ENCODE results near the gene AIPL1.

AIPL1 gene

DNA sequence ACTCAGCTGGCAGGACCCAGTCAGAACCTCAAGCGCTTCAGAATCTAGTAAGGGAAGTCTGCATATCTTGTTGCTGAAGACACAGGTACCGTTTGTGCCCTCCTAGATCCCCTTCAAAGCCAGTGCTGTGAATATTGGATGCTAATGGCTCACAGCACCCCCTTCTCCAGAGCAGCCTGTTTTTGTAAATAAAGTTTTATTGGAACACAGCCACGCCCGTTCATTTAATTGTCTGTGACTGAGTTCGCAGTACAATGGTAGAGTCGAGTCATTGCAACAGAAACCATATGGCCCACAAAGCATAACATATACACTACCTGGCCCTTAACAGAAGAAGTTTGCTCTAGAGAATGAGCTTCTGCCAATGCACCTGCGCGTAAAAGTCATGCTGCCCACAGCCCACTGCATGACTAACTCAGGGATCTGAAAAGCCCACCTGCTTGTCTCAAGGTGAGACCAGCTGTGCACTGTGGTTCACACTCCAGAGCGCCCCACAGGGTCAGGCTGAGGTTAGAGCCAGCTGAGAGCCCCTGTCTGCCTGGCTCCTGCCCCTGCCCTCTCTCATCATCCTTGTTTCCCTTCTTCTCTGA, 48.8 kb downstream of the AIPL1 start:
- TF ChIP-seq, protein P1, sequence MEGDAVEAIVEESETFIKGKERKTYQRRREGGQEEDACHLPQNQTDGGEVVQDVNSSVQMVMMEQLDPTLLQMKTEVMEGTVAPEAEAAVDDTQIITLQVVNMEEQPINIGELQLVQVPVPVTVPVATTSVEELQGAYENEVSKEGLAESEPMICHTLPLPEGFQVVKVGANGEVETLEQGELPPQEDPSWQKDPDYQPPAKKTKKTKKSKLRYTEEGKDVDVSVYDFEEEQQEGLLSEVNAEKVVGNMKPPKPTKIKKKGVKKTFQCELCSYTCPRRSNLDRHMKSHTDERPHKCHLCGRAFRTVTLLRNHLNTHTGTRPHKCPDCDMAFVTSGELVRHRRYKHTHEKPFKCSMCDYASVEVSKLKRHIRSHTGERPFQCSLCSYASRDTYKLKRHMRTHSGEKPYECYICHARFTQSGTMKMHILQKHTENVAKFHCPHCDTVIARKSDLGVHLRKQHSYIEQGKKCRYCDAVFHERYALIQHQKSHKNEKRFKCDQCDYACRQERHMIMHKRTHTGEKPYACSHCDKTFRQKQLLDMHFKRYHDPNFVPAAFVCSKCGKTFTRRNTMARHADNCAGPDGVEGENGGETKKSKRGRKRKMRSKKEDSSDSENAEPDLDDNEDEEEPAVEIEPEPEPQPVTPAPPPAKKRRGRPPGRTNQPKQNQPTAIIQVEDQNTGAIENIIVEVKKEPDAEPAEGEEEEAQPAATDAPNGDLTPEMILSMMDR (IDR thresholded peaks at IDR 0.05; ENCODE audit: low read depth, low read length): no peak
- H3K4me3 ChIP-seq (replicated peaks in 1 of 2; ENCODE audit: low read depth in 2 of 2, low read length in 2 of 2): no peak overlapping the region
- no peak for DNase-seq (ENCODE audit: low read depth in 2 of 2)

DNA sequence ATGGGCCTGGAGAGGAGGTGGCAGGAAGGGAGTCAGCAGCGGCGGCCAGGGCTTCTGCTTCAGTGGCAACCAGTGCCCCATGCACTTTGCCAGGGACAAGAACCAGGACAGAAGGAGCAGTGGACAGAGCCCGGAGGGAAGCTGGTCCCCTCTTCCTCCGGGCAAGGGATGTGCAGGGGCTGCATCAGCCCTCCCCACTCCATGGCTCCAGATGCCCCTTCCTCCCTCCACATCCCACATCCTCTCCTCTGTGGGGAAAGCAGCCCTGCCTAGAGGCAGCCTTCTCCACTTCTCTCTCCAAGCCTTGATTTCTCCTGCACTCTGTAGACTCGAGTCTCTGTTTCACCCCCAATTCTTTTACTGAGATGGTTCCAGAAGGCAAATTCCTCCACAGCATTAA, 50.4 kb downstream of the AIPL1 start:
- no peak overlapping the region for H3K4me3 ChIP-seq (replicated peaks in 1 of 2; ENCODE audit: low read depth in 2 of 2, low read length in 2 of 2)
- no peak for DNase-seq (ENCODE audit: low read depth in 2 of 2)
- TF ChIP-seq, protein P1 (IDR thresholded peaks at IDR 0.05; ENCODE audit: low read depth, low read length): no peak

DNA sequence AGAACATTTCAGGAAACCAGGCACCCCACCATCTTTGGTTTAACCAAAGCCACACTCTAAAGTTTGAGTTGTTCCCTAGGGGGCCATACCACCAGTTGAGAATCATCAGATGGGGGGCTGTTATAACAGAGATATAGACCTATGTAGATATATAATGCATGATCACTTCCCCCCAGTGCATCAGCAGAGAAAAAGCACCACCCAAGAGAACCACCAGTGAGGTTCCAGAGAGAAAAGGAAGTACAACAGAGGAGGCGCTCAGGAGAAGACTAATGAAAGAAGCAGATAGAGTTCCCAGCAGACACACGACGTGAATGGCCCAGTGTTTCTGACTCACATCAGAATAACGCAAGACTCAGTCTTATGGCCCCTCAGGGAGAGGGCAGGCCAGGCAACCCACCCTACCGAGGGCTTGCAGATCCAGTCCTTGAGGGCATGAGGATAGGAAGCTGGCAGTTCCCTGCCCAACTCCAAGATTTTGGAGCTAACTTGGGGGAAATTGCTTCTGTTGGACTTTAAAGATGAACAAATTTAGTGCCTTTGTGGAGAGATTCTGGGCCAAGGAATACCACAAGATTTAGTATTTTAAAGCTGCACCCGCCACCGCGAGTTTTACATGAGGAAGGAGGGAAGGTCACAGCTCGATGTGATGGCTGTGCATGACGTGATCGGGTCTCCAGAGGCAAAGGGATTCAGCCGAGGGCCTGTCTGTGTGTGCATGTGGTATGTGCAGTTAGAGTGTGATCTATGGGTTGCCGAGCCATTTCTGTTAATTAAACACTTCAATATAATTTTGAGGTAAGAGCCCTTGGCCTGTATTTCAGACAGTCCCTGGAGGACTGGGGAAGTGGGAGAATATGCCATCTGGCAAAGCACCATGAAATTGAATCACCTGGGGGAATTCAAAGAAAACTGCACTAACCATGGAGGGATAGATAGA, 53.1 kb downstream of the AIPL1 start:
- no peak for DNase-seq (ENCODE audit: low read depth in 2 of 2)
- TF ChIP-seq, protein P1 (IDR thresholded peaks at IDR 0.05; ENCODE audit: low read depth, low read length): no peak
- H3K4me3 ChIP-seq (replicated peaks in 1 of 2; ENCODE audit: low read depth in 2 of 2, low read length in 2 of 2): no peak overlapping the region

DNA sequence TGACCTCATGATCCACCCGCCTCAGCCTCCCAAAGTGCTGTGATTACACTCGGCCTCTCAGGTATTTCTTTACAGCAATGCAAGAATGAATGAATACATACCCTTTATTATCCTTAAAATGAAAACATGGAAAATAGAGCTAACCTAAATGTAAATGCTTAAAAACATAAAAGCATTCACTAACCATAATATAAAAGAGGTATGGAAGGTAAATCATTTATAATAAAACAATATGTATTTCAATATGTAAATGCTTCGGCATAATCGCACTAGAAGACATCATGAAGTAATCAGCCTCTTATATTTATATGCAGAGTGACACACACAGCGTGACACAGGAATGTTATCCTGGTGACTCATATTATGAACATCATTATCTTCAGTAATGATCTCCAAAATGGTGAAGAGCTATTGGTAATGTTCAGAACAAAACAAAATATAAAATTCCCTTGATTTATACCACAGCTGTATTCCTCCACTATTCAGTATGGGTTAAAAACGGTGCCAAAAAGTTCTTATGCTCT, 53.9 kb downstream of the AIPL1 start:
- DNase-seq (ENCODE audit: low read depth in 2 of 2): peak in 1 of 2 donors; percentile 8
- TF ChIP-seq, protein P1 (IDR thresholded peaks at IDR 0.05; ENCODE audit: low read depth, low read length): no peak
- H3K4me3 ChIP-seq (replicated peaks in 1 of 2; ENCODE audit: low read depth in 2 of 2, low read length in 2 of 2): no peak overlapping the region

DNA sequence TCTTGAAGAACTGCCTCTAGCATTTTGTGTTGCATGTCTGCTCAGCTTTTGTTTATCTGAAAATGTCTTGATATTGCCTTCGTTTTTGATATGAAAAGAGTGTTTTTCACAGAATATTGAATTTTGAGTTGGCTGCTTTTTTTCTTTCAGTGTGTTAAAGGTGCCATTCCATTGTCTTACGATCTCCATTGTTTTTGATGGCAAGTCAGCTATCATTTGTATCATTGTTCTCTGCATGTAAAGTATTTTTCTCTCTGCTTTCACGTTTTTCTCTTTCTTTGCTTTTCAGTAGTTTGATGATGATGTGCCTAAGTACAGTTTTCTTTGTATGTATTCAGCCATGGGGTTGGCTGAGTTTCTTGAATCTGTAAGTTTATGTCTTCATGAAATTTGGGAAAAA, 57.0 kb downstream of the AIPL1 start:
- DNase-seq (ENCODE audit: low read depth in 2 of 2): no peak
- TF ChIP-seq, protein P1 (IDR thresholded peaks at IDR 0.05; ENCODE audit: low read depth, low read length): no peak
- H3K4me3 ChIP-seq (replicated peaks in 1 of 2; ENCODE audit: low read depth in 2 of 2, low read length in 2 of 2): no peak overlapping the region

DNA sequence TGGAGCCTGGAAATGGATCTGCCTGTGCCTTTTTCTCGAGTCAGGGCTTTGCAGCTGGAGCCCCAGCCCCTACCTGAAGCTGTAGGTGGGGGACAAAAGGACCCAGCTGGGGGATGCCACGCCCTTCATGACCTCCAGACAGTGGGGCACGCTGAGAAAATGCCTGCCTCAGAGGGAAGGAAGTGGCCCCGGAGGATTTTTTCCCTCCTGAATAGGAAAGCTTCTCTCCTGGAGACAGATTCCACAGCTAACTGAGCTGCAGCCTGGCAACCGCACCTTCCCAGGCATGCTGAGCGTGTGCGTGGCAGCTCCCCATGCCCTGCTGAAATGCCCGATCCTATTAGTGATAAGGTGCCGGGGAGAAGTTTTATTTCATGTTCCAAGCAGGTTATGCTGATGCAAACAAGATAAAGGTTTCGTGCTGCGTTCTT, 58.0 kb downstream of the AIPL1 start:
- TF ChIP-seq, protein P1 (IDR thresholded peaks at IDR 0.05; ENCODE audit: low read depth, low read length): no peak
- DNase-seq (ENCODE audit: low read depth in 2 of 2): no peak

More for the DNA sequence above, 58.0 kb downstream of the AIPL1 start:
- no peak overlapping the region for H3K4me3 ChIP-seq (replicated peaks in 1 of 2; ENCODE audit: low read depth in 2 of 2, low read length in 2 of 2)
